Measurements from ENCODE around the gene CDH13.

Gene CDH13

GRCh38 chr16:83624429-83625120 is 997.8 kb downstream of the CDH13 start:
- H3K4me3 ChIP-seq (ENCODE audit: low read depth in 1 of 2, low read length in 2 of 2): no peak overlapping the region
- H3K36me3 ChIP-seq (ENCODE audit: insufficient read depth, low read length): no peaks in the 10 kb centered on the region
- no peak overlapping the region for H3K27ac ChIP-seq (ENCODE audit: low read depth, low read length)
- H3K4me1 ChIP-seq (ENCODE audit: insufficient read depth, low read length): no peaks in the 10 kb centered on the region
- no peaks in the 10 kb centered on the region for H3K9me3 ChIP-seq (ENCODE audit: low read length)
- no peak overlapping the region for H3K9ac ChIP-seq (ENCODE audit: low read length)
- H3K27me3 ChIP-seq (ENCODE audit: control insufficient read depth in 1 of 2, insufficient read depth in 2 of 2, low read length in 2 of 2): no peaks in the 10 kb centered on the region

GRCh38 chr16:83626204-83626603 is 999.4 kb downstream of the CDH13 start:
- no peaks in the 10 kb centered on the region for H3K4me1 ChIP-seq (ENCODE audit: insufficient read depth, low read length)
- H3K27ac ChIP-seq (ENCODE audit: low read depth, low read length): no peak overlapping the region
- no peaks in the 10 kb centered on the region for H3K36me3 ChIP-seq (ENCODE audit: insufficient read depth, low read length)
- no peak overlapping the region for H3K4me3 ChIP-seq (ENCODE audit: low read depth in 1 of 2, low read length in 2 of 2)
- H3K9ac ChIP-seq (ENCODE audit: low read length): no peak overlapping the region
- H3K27me3 ChIP-seq (ENCODE audit: control insufficient read depth in 1 of 2, insufficient read depth in 2 of 2, low read length in 2 of 2): no peaks in the 10 kb centered on the region
- no peaks in the 10 kb centered on the region for H3K9me3 ChIP-seq (ENCODE audit: low read length)

- H3K36me3 ChIP-seq (ENCODE audit: insufficient read depth, low read length): no peaks in the 10 kb centered on the region
- H3K9ac ChIP-seq (ENCODE audit: low read length): no peak overlapping the region
- no peaks in the 10 kb centered on the region for H3K27me3 ChIP-seq (ENCODE audit: control insufficient read depth in 1 of 2, insufficient read depth in 2 of 2, low read length in 2 of 2)
- H3K9me3 ChIP-seq (ENCODE audit: low read length): no peaks in the 10 kb centered on the region
- H3K27ac ChIP-seq (ENCODE audit: low read depth, low read length): no peak overlapping the region
- no peak overlapping the region for H3K4me3 ChIP-seq (ENCODE audit: low read depth in 1 of 2, low read length in 2 of 2)
- H3K4me1 ChIP-seq (ENCODE audit: insufficient read depth, low read length): no peaks in the 10 kb centered on the region
Measured at GRCh38 chr16:83626676-83627075, 999.9 kb downstream of the CDH13 start.

GRCh38 chr16:83627996-83628395 is 1001.2 kb downstream of the CDH13 start:
- H3K9ac ChIP-seq (ENCODE audit: low read length): no peak overlapping the region
- no peak overlapping the region for H3K4me3 ChIP-seq (ENCODE audit: low read depth in 1 of 2, low read length in 2 of 2)
- H3K4me1 ChIP-seq (ENCODE audit: insufficient read depth, low read length): no peaks in the 10 kb centered on the region
- H3K9me3 ChIP-seq (ENCODE audit: low read length): no peaks in the 10 kb centered on the region
- no peaks in the 10 kb centered on the region for H3K36me3 ChIP-seq (ENCODE audit: insufficient read depth, low read length)
- no peak overlapping the region for H3K27ac ChIP-seq (ENCODE audit: low read depth, low read length)
- H3K27me3 ChIP-seq (ENCODE audit: control insufficient read depth in 1 of 2, insufficient read depth in 2 of 2, low read length in 2 of 2): no peaks in the 10 kb centered on the region

GRCh38 chr16:83629426-83629825 is 1002.7 kb downstream of the CDH13 start:
- Histone ChIP-seq H3K4me3 (ENCODE audit: low read depth in 1 of 2, low read length in 2 of 2) (no peak overlapping the region), H3K27me3 (ENCODE audit: control insufficient read depth in 1 of 2, insufficient read depth in 2 of 2, low read length in 2 of 2) (no peaks in the 10 kb centered on the region), H3K4me1 (ENCODE audit: insufficient read depth, low read length) (no peaks in the 10 kb centered on the region), H3K9ac (ENCODE audit: low read length) (no peak overlapping the region), H3K36me3 (ENCODE audit: insufficient read depth, low read length) (no peaks in the 10 kb centered on the region), H3K9me3 (ENCODE audit: low read length) (no peaks in the 10 kb centered on the region), H3K27ac (ENCODE audit: low read depth, low read length) (no peak overlapping the region)

GRCh38 chr16:83629836-83630235 is 1003.1 kb downstream of the CDH13 start:
- Histone ChIP-seq H3K9ac (ENCODE audit: low read length) (no peak overlapping the region), H3K27me3 (ENCODE audit: control insufficient read depth in 1 of 2, insufficient read depth in 2 of 2, low read length in 2 of 2) (no peaks in the 10 kb centered on the region), H3K9me3 (ENCODE audit: low read length) (no peaks in the 10 kb centered on the region), H3K4me1 (ENCODE audit: insufficient read depth, low read length) (no peaks in the 10 kb centered on the region), H3K4me3 (ENCODE audit: low read depth in 1 of 2, low read length in 2 of 2) (no peak overlapping the region), H3K36me3 (ENCODE audit: insufficient read depth, low read length) (no peaks in the 10 kb centered on the region), H3K27ac (ENCODE audit: low read depth, low read length) (no peak overlapping the region)

GRCh38 chr16:83630979-83631378 is 1004.2 kb downstream of the CDH13 start:
- Histone ChIP-seq H3K4me1 (ENCODE audit: insufficient read depth, low read length) (no peaks in the 10 kb centered on the region), H3K36me3 (ENCODE audit: insufficient read depth, low read length) (no peaks in the 10 kb centered on the region), H3K9me3 (ENCODE audit: low read length) (no peaks in the 10 kb centered on the region), H3K27me3 (ENCODE audit: control insufficient read depth in 1 of 2, insufficient read depth in 2 of 2, low read length in 2 of 2) (no peaks in the 10 kb centered on the region), H3K4me3 (ENCODE audit: low read depth in 1 of 2, low read length in 2 of 2) (no peak overlapping the region), H3K27ac (ENCODE audit: low read depth, low read length) (no peak overlapping the region), H3K9ac (ENCODE audit: low read length) (no peak overlapping the region)

GRCh38 chr16:83633286-83633685 is 1006.5 kb downstream of the CDH13 start:
- H3K27me3 ChIP-seq (ENCODE audit: control insufficient read depth in 1 of 2, insufficient read depth in 2 of 2, low read length in 2 of 2): no peaks in the 10 kb centered on the region
- no peak overlapping the region for H3K9ac ChIP-seq (ENCODE audit: low read length)
- H3K4me1 ChIP-seq (ENCODE audit: insufficient read depth, low read length): no peaks in the 10 kb centered on the region
- H3K4me3 ChIP-seq (ENCODE audit: low read depth in 1 of 2, low read length in 2 of 2): no peak overlapping the region
- no peak overlapping the region for H3K27ac ChIP-seq (ENCODE audit: low read depth, low read length)
- H3K9me3 ChIP-seq (ENCODE audit: low read length): no peaks in the 10 kb centered on the region
- no peaks in the 10 kb centered on the region for H3K36me3 ChIP-seq (ENCODE audit: insufficient read depth, low read length)

GRCh38 chr16:83648347-83648746 is 1021.6 kb downstream of the CDH13 start:
- Histone ChIP-seq H3K36me3 (ENCODE audit: insufficient read depth, low read length) (no peaks in the 10 kb centered on the region), H3K9me3 (ENCODE audit: low read length) (no peaks in the 10 kb centered on the region), H3K9ac (ENCODE audit: low read length) (no peak overlapping the region), H3K27ac (ENCODE audit: low read depth, low read length) (no peak overlapping the region), H3K4me3 (ENCODE audit: low read depth in 1 of 2, low read length in 2 of 2) (no peak overlapping the region), H3K27me3 (ENCODE audit: control insufficient read depth in 1 of 2, insufficient read depth in 2 of 2, low read length in 2 of 2) (no peaks in the 10 kb centered on the region), H3K4me1 (ENCODE audit: insufficient read depth, low read length) (no peaks in the 10 kb centered on the region)

GRCh38 chr16:83651871-83652270 is 1025.1 kb downstream of the CDH13 start:
- H3K4me3 ChIP-seq (ENCODE audit: low read depth in 1 of 2, low read length in 2 of 2): no peak overlapping the region
- no peaks in the 10 kb centered on the region for H3K4me1 ChIP-seq (ENCODE audit: insufficient read depth, low read length)
- no peak overlapping the region for H3K9ac ChIP-seq (ENCODE audit: low read length)
- no peaks in the 10 kb centered on the region for H3K36me3 ChIP-seq (ENCODE audit: insufficient read depth, low read length)
- no peaks in the 10 kb centered on the region for H3K9me3 ChIP-seq (ENCODE audit: low read length)
- no peaks in the 10 kb centered on the region for H3K27me3 ChIP-seq (ENCODE audit: control insufficient read depth in 1 of 2, insufficient read depth in 2 of 2, low read length in 2 of 2)
- H3K27ac ChIP-seq (ENCODE audit: low read depth, low read length): no peak overlapping the region

GRCh38 chr16:83652943-83653342 is 1026.2 kb downstream of the CDH13 start:
- Histone ChIP-seq H3K9me3 (ENCODE audit: low read length) (no peaks in the 10 kb centered on the region), H3K4me1 (ENCODE audit: insufficient read depth, low read length) (no peaks in the 10 kb centered on the region), H3K36me3 (ENCODE audit: insufficient read depth, low read length) (no peaks in the 10 kb centered on the region), H3K27me3 (ENCODE audit: control insufficient read depth in 1 of 2, insufficient read depth in 2 of 2, low read length in 2 of 2) (no peaks in the 10 kb centered on the region), H3K9ac (ENCODE audit: low read length) (no peak overlapping the region), H3K4me3 (ENCODE audit: low read depth in 1 of 2, low read length in 2 of 2) (no peak overlapping the region), H3K27ac (ENCODE audit: low read depth, low read length) (no peak overlapping the region)

- H3K4me3 ChIP-seq (ENCODE audit: low read depth in 1 of 2, low read length in 2 of 2): no peak overlapping the region
- H3K4me1 ChIP-seq (ENCODE audit: insufficient read depth, low read length): no peaks in the 10 kb centered on the region
- no peaks in the 10 kb centered on the region for H3K36me3 ChIP-seq (ENCODE audit: insufficient read depth, low read length)
- no peak overlapping the region for H3K27ac ChIP-seq (ENCODE audit: low read depth, low read length)
- no peaks in the 10 kb centered on the region for H3K27me3 ChIP-seq (ENCODE audit: control insufficient read depth in 1 of 2, insufficient read depth in 2 of 2, low read length in 2 of 2)
- H3K9me3 ChIP-seq (ENCODE audit: low read length): no peaks in the 10 kb centered on the region
- H3K9ac ChIP-seq (ENCODE audit: low read length): no peak overlapping the region
Measured at GRCh38 chr16:83653785-83654184, 1027.0 kb downstream of the CDH13 start.

All from muscle layer of colon (tissue), 2 donors.